A673 (cell line): ENCODE measurements around the gene HDGFL2. TPM values are rescaled to one million over a fixed set of nuclear protein-coding genes. Genes with fewer than 3 reads are reported as not detected.

Source experiments
- BruUV-seq: library from RNA; stranded (reverse); fragments of 400-500 nt; replicated peaks from 2 replicates; lab custom pipeline; 2021; lab: Mats Ljungman, UMichigan
- CTCF ChIA-PET: fragments of 300-600 bp; sonication (Branson Sonifier 250); formaldehyde crosslinking; loops from one replicate; lab custom pipeline; 2022; ENCODE audit warnings: antibody characterized with exemption; lab: Charles Lee
- POLR2A ChIA-PET: fragments of 300-600 bp; sonication (Branson Sonifier 250); formaldehyde crosslinking; loops from one replicate; lab custom pipeline; 2022; ENCODE audit warnings: antibody characterized with exemption; ENCODE audit not compliant: low non-redundant PET; lab: Charles Lee
- DNase-seq: peaks from one replicate; pipeline ENCODE4 v3.0.0-alpha.2; 2015; ENCODE audit warnings: low spot score
- H3K27ac ChIP-seq: fragments of 200-600 bp; sonication (generic); 2 replicates; pipeline ENCODE4 v1.5.1; 2016; ENCODE audit warnings: mixed run types, low read depth, mild to moderate bottlenecking, mixed read lengths, antibody characterized with exemption, low read length; ENCODE audit not compliant: poor library complexity, severe bottlenecking
- H3K27me3 ChIP-seq: fragments of 200-600 bp; sonication (generic); replicated peaks from 2 replicates; pipeline ENCODE4 v1.6.1; 2017; ENCODE audit warnings: mixed run types, low read depth, mild to moderate bottlenecking, mixed read lengths, antibody characterized with exemption, low read length; ENCODE audit not compliant: insufficient read depth, poor library complexity
- H3K36me3 ChIP-seq: fragments of 200-600 bp; sonication (generic); 2 replicates; pipeline ENCODE4 v1.6.1; 2016; ENCODE audit warnings: mixed run types, mild to moderate bottlenecking, mixed read lengths, antibody characterized with exemption, low read length; ENCODE audit not compliant: insufficient read depth, poor library complexity, severe bottlenecking
- H3K4me1 ChIP-seq: fragments of 200-600 bp; sonication (generic); 2 replicates; pipeline ENCODE4 v1.6.1; 2017; ENCODE audit warnings: mixed run types, mild to moderate bottlenecking, mixed read lengths, antibody characterized with exemption, low read length; ENCODE audit not compliant: insufficient read depth, poor library complexity, severe bottlenecking
- H3K4me3 ChIP-seq: fragments of 200-600 bp; sonication (generic); 2 replicates; pipeline ENCODE4 v1.5.1; 2016; ENCODE audit warnings: low read depth, mixed run types, mild to moderate bottlenecking, mixed read lengths, low read length; ENCODE audit not compliant: poor library complexity, severe bottlenecking
- H3K9me3 ChIP-seq: fragments of 200-600 bp; sonication (generic); 2 replicates; pipeline ENCODE4 v1.6.1; 2016; ENCODE audit warnings: mixed run types, low read depth, mild to moderate bottlenecking, mixed read lengths, antibody characterized with exemption, low read length; ENCODE audit not compliant: poor library complexity, severe bottlenecking
- EZH2 ChIP-seq: fragments of 200-600 bp; sonication (generic); IDR thresholded peaks from 2 replicates; pipeline ENCODE4 v1.6.1; 2017; ENCODE audit warnings: borderline replicate concordance, low read depth, mild to moderate bottlenecking, mixed read lengths, antibody characterized with exemption, low read length; ENCODE audit not compliant: poor library complexity, severe bottlenecking
- intact Hi-C: fragments of 100-400 bp; cut with micrococcal nuclease; formaldehyde crosslinking; loops from one replicate; pipeline ENCODE4 v1.10.0; 2022; ENCODE audit not compliant: unreplicated experiment
- total RNA-seq: library from RNA; stranded (reverse); gene quantifications from 2 replicates; pipeline ENCODE4 v1.2.3, GENCODE V29; 2021
- TF ChIP-seq, protein P1 (sequence below): fragments of 300-800, 200-600 bp; sonication (generic); conservative IDR thresholded peaks from 2 replicates; pipeline ENCODE4 v1.5.1; 2017; ENCODE audit warnings: low read depth, mild to moderate bottlenecking, antibody characterized with exemption, low read length, moderate library complexity, mixed read lengths

HDGFL2 gene
- total RNA-seq, 1 experiment from 2014 or later = 89.6 TPM

DNA sequence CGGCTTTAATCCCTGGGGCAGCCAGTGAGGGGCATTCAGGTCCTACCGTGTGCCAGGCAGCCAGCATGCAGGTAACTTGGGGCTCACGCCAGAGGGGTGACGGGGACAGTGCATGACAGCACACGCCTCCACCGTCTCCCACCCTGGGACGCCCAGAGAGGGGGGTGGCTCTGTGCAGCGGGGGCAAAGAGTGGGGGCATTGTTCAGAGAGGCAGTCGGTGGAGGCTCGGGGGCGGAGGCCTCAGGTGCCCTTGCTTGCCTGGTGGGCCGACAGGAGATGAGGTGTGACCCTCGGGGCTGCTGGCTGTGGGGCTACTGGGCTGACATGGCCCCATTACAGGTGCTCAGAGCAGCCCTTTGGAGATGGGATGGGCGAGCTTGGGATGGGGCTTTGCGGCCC lies 27.8 kb downstream of the HDGFL2 start:
- Histone ChIP-seq H3K27ac (no peak overlapping the region), H3K4me3 (no peak overlapping the region), H3K9me3 (no peaks in the 10 kb centered on the region), H3K36me3 (peaks cover 19% of the 10 kb centered on the region), H3K27me3 (no peaks in the 10 kb centered on the region), H3K4me1 (no peaks in the 10 kb centered on the region)
- TF ChIP-seq, protein P1, sequence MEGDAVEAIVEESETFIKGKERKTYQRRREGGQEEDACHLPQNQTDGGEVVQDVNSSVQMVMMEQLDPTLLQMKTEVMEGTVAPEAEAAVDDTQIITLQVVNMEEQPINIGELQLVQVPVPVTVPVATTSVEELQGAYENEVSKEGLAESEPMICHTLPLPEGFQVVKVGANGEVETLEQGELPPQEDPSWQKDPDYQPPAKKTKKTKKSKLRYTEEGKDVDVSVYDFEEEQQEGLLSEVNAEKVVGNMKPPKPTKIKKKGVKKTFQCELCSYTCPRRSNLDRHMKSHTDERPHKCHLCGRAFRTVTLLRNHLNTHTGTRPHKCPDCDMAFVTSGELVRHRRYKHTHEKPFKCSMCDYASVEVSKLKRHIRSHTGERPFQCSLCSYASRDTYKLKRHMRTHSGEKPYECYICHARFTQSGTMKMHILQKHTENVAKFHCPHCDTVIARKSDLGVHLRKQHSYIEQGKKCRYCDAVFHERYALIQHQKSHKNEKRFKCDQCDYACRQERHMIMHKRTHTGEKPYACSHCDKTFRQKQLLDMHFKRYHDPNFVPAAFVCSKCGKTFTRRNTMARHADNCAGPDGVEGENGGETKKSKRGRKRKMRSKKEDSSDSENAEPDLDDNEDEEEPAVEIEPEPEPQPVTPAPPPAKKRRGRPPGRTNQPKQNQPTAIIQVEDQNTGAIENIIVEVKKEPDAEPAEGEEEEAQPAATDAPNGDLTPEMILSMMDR = no peak
- no peak for TF ChIP-seq EZH2
- DNase-seq = no peak
- CTCF ChIA-PET = no interaction called here
- intact Hi-C loops = no loop called here
- no TSS peak for BruUV-seq
- POLR2A ChIA-PET = interaction anchor here (0.7 kb wide), 1 partner anchor 83 kb away, joined by 4 read pairs; no protein-coding TSS in a partner anchor

DNA sequence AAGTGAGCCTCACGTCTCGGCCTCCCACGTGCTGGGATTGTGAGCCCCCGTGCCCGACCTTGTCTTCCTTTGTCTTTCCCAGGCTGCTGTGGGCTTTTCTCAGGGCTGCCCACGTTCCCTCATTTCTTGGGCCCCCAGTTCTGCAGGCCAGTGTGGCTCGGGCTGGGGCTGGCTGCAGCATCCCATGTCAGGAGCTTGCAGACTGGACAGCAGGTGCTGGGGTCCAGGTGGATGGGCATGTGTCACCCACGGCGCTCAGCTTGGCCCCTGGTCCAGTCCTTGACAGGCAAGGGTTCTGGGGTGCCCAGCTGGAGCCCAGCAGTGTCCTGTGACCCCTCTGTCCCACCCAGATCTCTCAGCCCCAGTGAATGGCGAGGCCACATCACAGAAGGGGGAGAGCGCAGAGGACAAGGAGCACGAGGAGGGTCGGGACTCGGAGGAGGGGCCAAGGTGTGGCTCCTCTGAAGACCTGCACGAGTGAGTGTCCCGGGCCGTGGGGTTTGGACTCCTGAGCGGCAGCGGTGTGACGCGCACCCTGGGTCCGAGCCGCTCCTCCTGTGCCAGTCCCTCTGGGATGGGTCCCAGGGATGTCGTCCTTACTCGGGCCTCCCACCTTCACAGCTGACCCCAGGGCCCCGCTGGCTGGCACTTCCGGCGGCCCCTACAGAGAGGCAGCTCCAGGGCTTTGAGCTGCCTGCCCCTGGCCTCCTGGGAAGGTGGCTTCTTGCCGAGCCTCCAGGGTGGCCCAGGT lies 28.9 kb downstream of the HDGFL2 start:
- Histone ChIP-seq H3K27me3 (no peaks in the 10 kb centered on the region), H3K4me1 (no peaks in the 10 kb centered on the region), H3K27ac (no peak overlapping the region), H3K4me3 (no peak overlapping the region), H3K9me3 (no peaks in the 10 kb centered on the region), H3K36me3 (peaks cover 18% of the 10 kb centered on the region)
- CTCF ChIA-PET = no interaction called here
- BruUV-seq = no TSS peak
- intact Hi-C loops = no loop called here
- no peak for DNase-seq
- TF ChIP-seq, protein P1 = no peak
- TF ChIP-seq EZH2 = no peak
- POLR2A ChIA-PET = no interaction called here

DNA sequence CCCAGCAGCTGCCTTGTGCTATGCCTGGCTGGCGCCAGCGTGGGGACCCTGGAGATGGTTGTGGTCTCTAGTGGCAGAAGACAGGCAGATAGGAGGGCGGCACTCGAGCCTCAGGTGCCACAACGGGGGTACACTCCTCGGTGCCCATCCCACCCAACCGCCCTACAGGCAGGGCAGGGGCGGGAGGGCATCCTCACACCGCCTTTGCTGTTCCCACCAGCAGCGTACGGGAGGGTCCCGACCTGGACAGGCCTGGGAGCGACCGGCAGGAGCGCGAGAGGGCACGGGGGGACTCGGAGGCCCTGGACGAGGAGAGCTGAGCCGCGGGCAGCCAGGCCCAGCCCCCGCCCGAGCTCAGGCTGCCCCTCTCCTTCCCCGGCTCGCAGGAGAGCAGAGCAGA lies 29.6 kb downstream of the HDGFL2 start:
- Histone ChIP-seq H3K9me3 (no peaks in the 10 kb centered on the region), H3K36me3 (peaks cover 14% of the 10 kb centered on the region), H3K27me3 (no peaks in the 10 kb centered on the region), H3K4me1 (no peaks in the 10 kb centered on the region), H3K27ac (no peak overlapping the region), H3K4me3 (no peak overlapping the region)
- BruUV-seq = no TSS peak
- TF ChIP-seq, protein P1 = no peak
- TF ChIP-seq EZH2 = no peak
- DNase-seq = no peak
- ChIA-PET CTCF (no interaction called here), POLR2A (no interaction called here)
- intact Hi-C loops = no loop called here
